HEK293T (cell line): ENCODE results near the gene HMG20B.

Experiments
- BHLHE40 ChIP-seq: fragments of 450-650 bp; IDR thresholded peaks from 2 replicates; pipeline ENCODE4 v1.6.1; 2016; ENCODE audit warnings: mild to moderate bottlenecking, moderate library complexity, borderline replicate concordance
- L3MBTL2 ChIP-seq: fragments of 450-650 bp; conservative IDR thresholded peaks from 2 replicates; pipeline ENCODE4 v1.6.1; 2016; ENCODE audit warnings: mild to moderate bottlenecking
- LEF1 ChIP-seq: fragments of 450-650 bp; IDR thresholded peaks from 2 replicates; pipeline ENCODE4 v1.6.1; 2017; ENCODE audit warnings: mild to moderate bottlenecking, borderline replicate concordance
- TF ChIP-seq, protein P1 (sequence below): fragments of 450-650 bp; IDR thresholded peaks from 2 replicates; pipeline ENCODE4 v1.6.1; 2016

DNA sequence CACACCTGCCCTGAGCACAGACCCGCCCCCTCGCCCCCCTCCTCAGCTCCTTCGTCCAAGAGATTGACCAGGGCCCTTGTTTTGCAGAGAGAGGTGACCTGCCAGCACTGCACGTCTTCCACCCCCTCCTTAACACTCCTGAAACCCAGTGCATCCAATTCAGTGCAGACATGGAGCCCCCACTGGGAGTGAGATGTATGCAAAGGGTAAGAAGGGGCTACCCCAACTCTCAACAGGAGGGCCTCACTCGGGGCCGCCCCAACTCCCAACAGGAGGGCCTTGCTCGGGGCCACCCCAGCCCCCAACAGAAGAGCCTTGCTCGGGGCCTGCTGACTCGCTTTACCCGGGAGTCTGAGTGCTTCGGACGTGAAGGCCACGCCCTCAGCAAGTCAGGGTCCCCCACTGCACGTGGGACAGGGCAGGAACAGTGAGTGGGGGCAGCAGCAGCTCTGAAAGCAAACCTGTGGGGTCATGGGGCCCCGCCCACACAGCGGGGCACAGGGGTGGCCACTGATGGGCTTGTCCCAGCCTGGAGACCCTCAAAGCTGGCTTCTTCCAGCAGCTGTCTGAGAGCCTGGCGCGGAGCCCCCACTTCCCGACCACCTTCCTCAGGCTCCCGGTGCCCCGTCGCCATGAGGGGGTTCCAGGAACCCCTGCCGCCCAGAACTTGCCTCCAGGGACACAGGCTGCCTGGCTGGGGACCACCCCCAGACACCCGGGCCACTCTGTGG, 48.2 kb downstream of the HMG20B start:
- TF ChIP-seq BHLHE40 (no peak), LEF1 (no peak), L3MBTL2 (no peak)
- TF ChIP-seq, protein P1, sequence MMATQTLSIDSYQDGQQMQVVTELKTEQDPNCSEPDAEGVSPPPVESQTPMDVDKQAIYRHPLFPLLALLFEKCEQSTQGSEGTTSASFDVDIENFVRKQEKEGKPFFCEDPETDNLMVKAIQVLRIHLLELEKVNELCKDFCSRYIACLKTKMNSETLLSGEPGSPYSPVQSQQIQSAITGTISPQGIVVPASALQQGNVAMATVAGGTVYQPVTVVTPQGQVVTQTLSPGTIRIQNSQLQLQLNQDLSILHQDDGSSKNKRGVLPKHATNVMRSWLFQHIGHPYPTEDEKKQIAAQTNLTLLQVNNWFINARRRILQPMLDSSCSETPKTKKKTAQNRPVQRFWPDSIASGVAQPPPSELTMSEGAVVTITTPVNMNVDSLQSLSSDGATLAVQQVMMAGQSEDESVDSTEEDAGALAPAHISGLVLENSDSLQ = no peak
